AG10803 (cell line): ENCODE results near the gene CTSH.
"Not testable (repeated sequence)": the region's sequence is repeated elsewhere in the genome, so short reads cannot be mapped to it uniquely, and the experiment has no call there.

ENCODE experiments used
- DNase-seq: peaks from one replicate; pipeline ENCODE4 v3.0.0; 2010; ENCODE audit warnings: low read depth
- H3K4me3 ChIP-seq: 2 replicates; pipeline ENCODE4 v1.5.1; 2011; ENCODE audit warnings: mild to moderate bottlenecking, low read length, control low read depth
- TF ChIP-seq, protein P1 (sequence below): conservative IDR thresholded peaks from 2 replicates; pipeline ENCODE4 v1.5.1; 2011; ENCODE audit warnings: mild to moderate bottlenecking, low read length, control low read depth, inconsistent platforms

Gene CTSH

GRCh38 chr15:78907577-78907976 is 37.3 kb downstream of the CTSH start:
- no peak overlapping the region for H3K4me3 ChIP-seq
- TF ChIP-seq, protein P1, sequence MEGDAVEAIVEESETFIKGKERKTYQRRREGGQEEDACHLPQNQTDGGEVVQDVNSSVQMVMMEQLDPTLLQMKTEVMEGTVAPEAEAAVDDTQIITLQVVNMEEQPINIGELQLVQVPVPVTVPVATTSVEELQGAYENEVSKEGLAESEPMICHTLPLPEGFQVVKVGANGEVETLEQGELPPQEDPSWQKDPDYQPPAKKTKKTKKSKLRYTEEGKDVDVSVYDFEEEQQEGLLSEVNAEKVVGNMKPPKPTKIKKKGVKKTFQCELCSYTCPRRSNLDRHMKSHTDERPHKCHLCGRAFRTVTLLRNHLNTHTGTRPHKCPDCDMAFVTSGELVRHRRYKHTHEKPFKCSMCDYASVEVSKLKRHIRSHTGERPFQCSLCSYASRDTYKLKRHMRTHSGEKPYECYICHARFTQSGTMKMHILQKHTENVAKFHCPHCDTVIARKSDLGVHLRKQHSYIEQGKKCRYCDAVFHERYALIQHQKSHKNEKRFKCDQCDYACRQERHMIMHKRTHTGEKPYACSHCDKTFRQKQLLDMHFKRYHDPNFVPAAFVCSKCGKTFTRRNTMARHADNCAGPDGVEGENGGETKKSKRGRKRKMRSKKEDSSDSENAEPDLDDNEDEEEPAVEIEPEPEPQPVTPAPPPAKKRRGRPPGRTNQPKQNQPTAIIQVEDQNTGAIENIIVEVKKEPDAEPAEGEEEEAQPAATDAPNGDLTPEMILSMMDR = peak; percentile 16
- DNase-seq = no peak

DNA sequence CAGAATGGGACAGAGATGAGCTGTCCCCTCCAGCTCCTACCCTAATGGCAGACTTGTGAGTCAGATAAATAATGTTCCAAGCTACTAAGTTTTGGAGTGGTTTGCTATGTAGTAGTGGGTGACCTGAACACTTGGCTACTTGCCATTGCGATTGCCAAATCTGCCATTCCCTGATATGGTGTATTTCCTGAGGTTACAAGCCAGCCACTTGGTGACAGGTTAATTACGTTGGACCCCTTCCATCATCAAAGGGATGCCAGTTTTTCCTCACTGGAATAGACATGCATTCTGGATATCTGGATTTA is 38.6 kb downstream of the CTSH start:
- DNase-seq = peak; percentile 92
- TF ChIP-seq, protein P1 = no peak
- H3K4me3 ChIP-seq = no peak overlapping the region

GRCh38 chr15:78904599-78905358 is 40.1 kb downstream of the CTSH start:
- H3K4me3 ChIP-seq = no peak overlapping the region
- DNase-seq = no peak
- TF ChIP-seq, protein P1 = no peak

DNA sequence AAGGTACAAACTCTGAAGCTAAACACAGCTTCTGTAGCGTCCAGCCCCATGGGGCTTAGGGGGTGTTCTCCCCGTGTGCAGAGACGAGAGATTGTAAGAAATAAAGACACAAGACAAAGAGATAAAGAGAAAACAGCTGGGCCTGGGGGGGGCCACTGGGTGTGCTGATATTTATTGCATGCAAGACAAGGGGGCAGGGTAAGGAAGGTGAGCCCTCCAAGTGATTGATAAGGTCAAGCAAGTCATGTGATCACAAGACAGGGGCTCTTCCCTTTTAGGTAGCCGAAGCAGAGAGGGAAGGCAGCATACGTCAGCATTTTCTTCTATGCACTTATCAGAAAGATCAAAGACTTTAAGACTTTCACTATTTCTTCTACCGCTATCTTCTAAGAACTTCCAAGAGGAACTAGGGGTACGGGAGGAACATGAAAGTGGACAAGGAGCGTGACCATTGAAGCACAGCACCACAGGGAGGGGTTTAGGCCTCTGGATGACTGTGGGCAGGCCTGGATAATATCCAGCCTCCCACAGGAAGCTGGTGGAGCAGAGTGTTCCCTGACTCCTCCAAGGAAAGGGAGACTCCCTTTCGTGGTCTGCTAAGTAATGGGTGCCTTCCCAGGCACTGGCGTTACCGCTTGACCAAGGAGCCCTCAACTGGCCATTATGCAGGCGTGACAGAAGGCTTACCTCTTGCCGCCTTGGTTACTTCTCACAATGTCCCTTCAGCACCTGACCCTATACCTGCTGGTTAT is 42.4 kb downstream of the CTSH start:
- H3K4me3 ChIP-seq, DNase-seq: not testable (repeated sequence)

GRCh38 chr15:78900819-78901533 is 43.9 kb downstream of the CTSH start:
- not testable (repeated sequence) for H3K4me3 ChIP-seq, DNase-seq

- DNase-seq = no peak
- no peak overlapping the region for H3K4me3 ChIP-seq
- TF ChIP-seq, protein P1 = no peak
Measured at GRCh38 chr15:78898540-78898939, 46.3 kb downstream of the CTSH start.

GRCh38 chr15:78895471-78895870 is 49.4 kb downstream of the CTSH start:
- no peak for DNase-seq
- TF ChIP-seq, protein P1 = no peak

GRCh38 chr15:78893538-78893937 is 51.3 kb downstream of the CTSH start:
- H3K4me3 ChIP-seq = no peak overlapping the region
- DNase-seq = no peak
- TF ChIP-seq, protein P1 = no peak

More at GRCh38 chr15:78895471-78895870, 49.4 kb downstream of the CTSH start:
- H3K4me3 ChIP-seq = no peak overlapping the region
